GM12875 (cell line): Measurements from ENCODE around the gene CREM.

Experiments
- H3K4me3 ChIP-seq: one replicate; pipeline ENCODE4 v1.5.1; 2011; ENCODE audit warnings: low read depth, low read length, control low read depth
- TF ChIP-seq, protein P1 (sequence below): IDR thresholded peaks from 2 replicates; pipeline ENCODE4 v1.5.1; 2011; ENCODE audit warnings: low read depth, mild to moderate bottlenecking, control low read depth, inconsistent platforms, low read length, moderate library complexity, borderline replicate concordance; ENCODE audit not compliant: insufficient read depth

The CREM gene

DNA sequence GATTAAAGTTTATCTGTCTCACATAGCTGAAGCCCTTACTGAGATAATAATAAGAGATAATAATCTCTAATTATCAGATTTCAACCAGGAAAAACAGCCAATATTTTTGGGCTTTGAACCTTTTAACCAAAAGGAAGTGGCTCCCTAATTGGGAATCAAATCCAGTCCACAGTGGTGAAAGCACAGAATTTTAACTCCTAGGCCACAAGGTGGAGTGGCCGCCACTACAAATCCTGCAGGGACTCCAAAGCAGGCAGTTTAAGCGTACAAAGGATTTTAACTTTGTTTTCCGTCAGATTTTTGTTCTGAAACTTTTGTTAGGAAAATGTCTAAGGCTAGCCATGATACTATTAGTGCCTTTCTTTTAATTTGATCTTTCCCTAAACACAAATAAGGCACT, 110.1 kb downstream of the CREM start:
- no peak overlapping the region for H3K4me3 ChIP-seq
- TF ChIP-seq, protein P1, sequence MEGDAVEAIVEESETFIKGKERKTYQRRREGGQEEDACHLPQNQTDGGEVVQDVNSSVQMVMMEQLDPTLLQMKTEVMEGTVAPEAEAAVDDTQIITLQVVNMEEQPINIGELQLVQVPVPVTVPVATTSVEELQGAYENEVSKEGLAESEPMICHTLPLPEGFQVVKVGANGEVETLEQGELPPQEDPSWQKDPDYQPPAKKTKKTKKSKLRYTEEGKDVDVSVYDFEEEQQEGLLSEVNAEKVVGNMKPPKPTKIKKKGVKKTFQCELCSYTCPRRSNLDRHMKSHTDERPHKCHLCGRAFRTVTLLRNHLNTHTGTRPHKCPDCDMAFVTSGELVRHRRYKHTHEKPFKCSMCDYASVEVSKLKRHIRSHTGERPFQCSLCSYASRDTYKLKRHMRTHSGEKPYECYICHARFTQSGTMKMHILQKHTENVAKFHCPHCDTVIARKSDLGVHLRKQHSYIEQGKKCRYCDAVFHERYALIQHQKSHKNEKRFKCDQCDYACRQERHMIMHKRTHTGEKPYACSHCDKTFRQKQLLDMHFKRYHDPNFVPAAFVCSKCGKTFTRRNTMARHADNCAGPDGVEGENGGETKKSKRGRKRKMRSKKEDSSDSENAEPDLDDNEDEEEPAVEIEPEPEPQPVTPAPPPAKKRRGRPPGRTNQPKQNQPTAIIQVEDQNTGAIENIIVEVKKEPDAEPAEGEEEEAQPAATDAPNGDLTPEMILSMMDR, result peak; percentile 15; the same call in 1 of the 2 replicates

- TF ChIP-seq, protein P1, result no peak
These were observed 111.3 kb downstream of the CREM start for GRCh38 chr10:35237766-35238512.

GRCh38 chr10:35244549-35244948, 117.9 kb downstream of the CREM start:
- TF ChIP-seq, protein P1, result no peak
- no peak overlapping the region for H3K4me3 ChIP-seq

More at GRCh38 chr10:35237766-35238512, 111.3 kb downstream of the CREM start:
- H3K4me3 ChIP-seq, result no peak overlapping the region

DNA sequence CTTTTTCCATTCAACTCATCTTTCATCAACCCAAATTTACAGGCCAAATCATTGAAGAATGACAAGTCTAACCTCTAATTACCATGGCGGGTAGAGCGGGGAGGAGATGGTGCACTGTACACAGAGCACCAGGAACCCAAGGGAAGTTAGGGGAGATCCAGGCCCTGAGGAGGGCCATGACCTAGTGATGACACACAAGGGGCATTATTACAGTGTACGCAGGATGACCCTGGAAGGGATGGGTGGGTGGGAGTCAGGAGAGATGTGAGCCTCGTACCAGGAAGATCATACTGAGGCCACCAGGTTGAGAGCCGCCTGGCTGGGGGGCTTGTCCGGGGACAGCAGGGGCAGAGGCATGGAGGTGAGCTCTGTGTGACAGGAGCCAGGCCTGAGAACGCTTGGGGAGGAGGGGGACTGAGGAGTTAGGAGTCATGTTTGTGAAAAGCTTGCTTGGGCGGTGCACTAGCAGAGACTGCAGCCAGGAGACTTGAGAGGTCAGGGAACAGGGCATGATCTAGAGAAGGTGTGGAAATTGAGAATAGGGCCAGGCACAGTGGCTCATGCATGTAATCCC, 120.2 kb downstream of the CREM start:
- TF ChIP-seq, protein P1, result no peak
- no peak overlapping the region for H3K4me3 ChIP-seq

GRCh38 chr10:35251373-35252100, 124.9 kb downstream of the CREM start:
- TF ChIP-seq, protein P1, result no peak
- no peak overlapping the region for H3K4me3 ChIP-seq

DNA sequence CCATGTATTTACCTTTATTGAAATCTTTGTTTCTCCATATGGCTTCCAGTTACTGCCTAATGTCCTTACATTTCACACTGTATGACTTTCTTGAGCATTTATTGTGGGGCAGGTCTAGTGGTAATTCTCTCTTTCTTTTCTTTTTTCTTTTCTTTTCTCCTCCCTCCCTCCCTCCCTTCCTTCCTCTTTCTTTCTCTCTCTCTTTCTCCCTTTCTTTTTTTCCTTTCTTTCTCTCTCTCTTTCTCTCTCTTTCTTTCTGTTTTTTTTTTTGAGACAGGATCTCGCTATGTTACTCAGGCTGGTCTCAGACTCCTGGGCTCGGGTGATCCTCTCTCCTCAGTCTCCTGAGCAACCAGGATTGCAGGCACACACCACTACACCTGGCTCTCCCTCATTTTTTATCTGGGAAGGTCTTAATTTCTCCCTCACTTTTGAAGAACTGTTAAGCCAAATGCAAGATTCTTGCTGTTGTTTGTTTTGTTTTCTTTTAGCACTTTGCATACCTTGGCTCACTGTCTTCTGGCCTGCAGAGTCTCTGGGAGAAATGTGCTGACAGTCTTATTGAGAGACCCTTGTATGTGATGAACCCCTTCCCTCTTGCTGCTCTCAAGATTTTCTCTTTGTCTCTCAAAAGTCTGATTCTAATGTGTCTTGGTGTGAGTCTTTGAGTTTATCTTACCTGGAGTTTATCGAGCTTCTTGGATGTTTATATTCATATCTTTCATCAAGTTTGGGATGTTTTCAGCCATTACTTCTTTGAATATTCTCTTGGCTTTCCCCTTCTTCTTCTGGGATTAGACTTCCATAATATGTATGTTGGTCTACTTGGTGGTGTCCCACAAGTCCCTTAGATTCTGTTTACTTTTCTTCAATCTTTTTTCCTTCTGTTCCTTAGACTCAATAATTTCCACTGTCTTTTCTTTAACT, 130.7 kb downstream of the CREM start:
- no peak overlapping the region for H3K4me3 ChIP-seq
- TF ChIP-seq, protein P1, result no peak
